Mesodermal cell (in vitro differentiated cells): Measurements from ENCODE around the gene STRA6.

Source experiments
- H3K27ac ChIP-seq: 2 replicates; pipeline ENCODE4 v1.7.0; 2013; ENCODE audit warnings: mild to moderate bottlenecking, low read depth, low read length, moderate library complexity; ENCODE audit not compliant: severe bottlenecking
- H3K36me3 ChIP-seq: 2 replicates; pipeline ENCODE4 v1.7.1; 2013; ENCODE audit warnings: mild to moderate bottlenecking, low read length, moderate library complexity; ENCODE audit not compliant: control insufficient read depth, insufficient read depth
- H3K4me1 ChIP-seq: one replicate; pipeline ENCODE4 v1.7.1; 2013; ENCODE audit warnings: mild to moderate bottlenecking, low read length; ENCODE audit not compliant: insufficient read depth, control insufficient read depth, poor library complexity, severe bottlenecking
- H3K4me3 ChIP-seq: 2 replicates; pipeline ENCODE4 v1.7.0; 2013; ENCODE audit warnings: low read length, control low read depth, mild to moderate bottlenecking; ENCODE audit not compliant: insufficient read depth, poor library complexity, severe bottlenecking; ENCODE audit errors: extremely low read depth
- H3K9me3 ChIP-seq: 2 replicates; pipeline ENCODE4 v1.7.1; 2013; ENCODE audit warnings: mild to moderate bottlenecking, low read length, moderate library complexity; ENCODE audit not compliant: control insufficient read depth
- WGBS, 2 experiments: methylation state at CpG; one replicate each; pipeline ENCODE4 v1.1.5; 2013; ENCODE audit warnings: missing lambda C conversion rate in 2 of 2; ENCODE audit not compliant: insufficient coverage in 2 of 2; 5-methylcytosine and 5-hydroxymethylcytosine counted together

The STRA6 gene

GRCh38 chr15:74193299-74193718 lies 9.3 kb downstream of the STRA6 start:
- 78 to 98% methylated on average over 4 of the region's 4 CpGs for WGBS, 2 experiments
- Histone ChIP-seq H3K36me3 (peaks cover 35% of the 10 kb centered on the region), H3K4me1 (peaks cover 33% of the 10 kb centered on the region), H3K9me3 (no peaks in the 10 kb centered on the region), H3K4me3 (no peak overlapping the region), H3K27ac (peak overlapping the region; percentile 76)

DNA sequence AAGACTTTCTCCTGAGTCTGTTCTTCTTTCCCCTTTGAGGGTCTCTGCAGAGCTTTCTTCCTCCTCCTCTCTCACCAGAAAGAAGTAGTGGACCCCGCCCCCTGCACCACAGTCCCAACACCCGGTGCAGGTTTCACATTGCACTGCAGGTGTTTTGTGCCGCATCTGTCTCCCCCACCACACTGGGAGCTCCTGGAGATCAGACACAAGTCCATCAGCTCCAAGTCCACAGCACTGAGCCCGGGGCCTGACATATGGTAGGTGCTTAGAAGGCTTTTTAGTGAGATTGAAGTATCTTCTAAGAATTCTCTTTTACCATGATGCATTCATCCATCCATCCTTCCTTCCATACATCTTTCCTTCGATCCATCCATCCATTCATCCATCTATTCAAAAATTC lies 9.8 kb downstream of the STRA6 start:
- Histone ChIP-seq H3K4me3 (no peak overlapping the region), H3K36me3 (peaks cover 35% of the 10 kb centered on the region), H3K4me1 (peaks cover 33% of the 10 kb centered on the region), H3K9me3 (no peaks in the 10 kb centered on the region), H3K27ac (no peak overlapping the region)
- 87 to 100% methylated on average over 1 to 3 of the region's 5 CpGs for WGBS, 2 experiments

GRCh38 chr15:74191798-74192197 lies 10.8 kb downstream of the STRA6 start:
- Histone ChIP-seq H3K9me3 (no peaks in the 10 kb centered on the region), H3K36me3 (peaks cover 30% of the 10 kb centered on the region), H3K4me1 (peaks cover 33% of the 10 kb centered on the region), H3K4me3 (no peak overlapping the region), H3K27ac (no peak overlapping the region)
- WGBS, 2 experiments: 83 to 91% methylated on average over 3 of the region's 3 CpGs

DNA sequence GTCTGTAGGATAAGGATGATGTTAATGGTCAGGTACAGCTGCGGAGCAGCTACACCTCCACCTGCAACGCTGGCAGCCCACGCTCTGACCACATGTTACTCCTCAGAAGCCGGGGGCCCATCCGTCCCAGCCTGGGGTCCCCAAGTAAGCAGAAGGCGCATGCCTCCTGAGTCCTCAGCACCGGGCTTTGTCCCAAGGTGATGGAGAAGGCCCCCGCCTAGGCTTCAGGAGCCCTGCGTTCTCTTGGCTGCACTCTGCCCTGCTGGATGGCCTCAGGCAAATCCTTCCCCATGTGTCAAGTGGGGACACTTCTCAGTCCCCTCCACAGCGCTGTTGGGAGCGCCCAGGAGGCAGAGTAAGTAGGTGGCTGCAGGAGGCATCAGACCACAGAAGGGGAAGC lies 14.4 kb downstream of the STRA6 start:
- H3K4me3 ChIP-seq: no peak overlapping the region
- no peak overlapping the region for H3K27ac ChIP-seq
- H3K4me1 ChIP-seq: peaks cover 14% of the 10 kb centered on the region
- H3K36me3 ChIP-seq: peaks cover 17% of the 10 kb centered on the region
- WGBS, 2 experiments: 96% methylated on average over 9 to 10 of the region's 11 CpGs
- H3K9me3 ChIP-seq: no peaks in the 10 kb centered on the region

GRCh38 chr15:74185710-74186348 lies 16.8 kb downstream of the STRA6 start:
- no peaks in the 10 kb centered on the region for H3K4me1 ChIP-seq
- no peaks in the 10 kb centered on the region for H3K9me3 ChIP-seq
- no peak overlapping the region for H3K27ac ChIP-seq
- no peak overlapping the region for H3K4me3 ChIP-seq
- WGBS, 2 experiments: 92 to 93% methylated on average over 6 to 7 of the region's 8 CpGs
- peaks cover 8% of the 10 kb centered on the region for H3K36me3 ChIP-seq

- peaks cover 4% of the 10 kb centered on the region for H3K36me3 ChIP-seq
- H3K4me3 ChIP-seq: no peak overlapping the region
- H3K27ac ChIP-seq: no peak overlapping the region
- no peaks in the 10 kb centered on the region for H3K9me3 ChIP-seq
- peaks cover 11% of the 10 kb centered on the region for H3K4me1 ChIP-seq
- 86 to 97% methylated on average over 6 to 9 of the region's 12 CpGs for WGBS, 2 experiments
Measured at GRCh38 chr15:74184582-74185091, 17.9 kb downstream of the STRA6 start.

DNA sequence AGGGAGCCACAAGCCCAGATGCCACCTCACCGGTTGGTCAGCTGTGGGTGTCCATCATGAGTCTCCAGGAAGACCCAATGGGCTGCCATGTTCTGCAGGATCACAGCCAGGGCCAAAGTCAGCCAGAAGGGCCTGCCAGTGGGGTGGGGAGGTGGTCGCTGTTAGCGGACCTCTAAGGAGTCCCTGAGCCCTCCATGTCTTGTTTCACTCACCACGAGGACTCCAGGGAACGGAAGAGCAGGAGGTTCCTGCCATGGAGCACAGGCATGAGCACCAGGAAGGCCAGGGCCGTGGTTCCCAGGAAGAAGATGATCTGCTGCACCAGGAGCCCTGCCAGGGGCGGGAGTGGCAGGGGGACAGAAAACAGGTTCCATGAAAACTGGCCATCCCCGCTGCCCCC lies 20.5 kb downstream of the STRA6 start:
- Histone ChIP-seq H3K27ac (no peak overlapping the region), H3K36me3 (peaks cover 4% of the 10 kb centered on the region), H3K4me1 (peaks cover 24% of the 10 kb centered on the region), H3K9me3 (no peaks in the 10 kb centered on the region), H3K4me3 (no peak overlapping the region)
- WGBS, 2 experiments: 92 to 95% methylated on average over 6 of the region's 8 CpGs

GRCh38 chr15:74180881-74181602 lies 21.5 kb downstream of the STRA6 start:
- no peak overlapping the region for H3K4me3 ChIP-seq
- H3K36me3 ChIP-seq: peaks cover 4% of the 10 kb centered on the region
- H3K27ac ChIP-seq: no peak overlapping the region
- H3K9me3 ChIP-seq: no peaks in the 10 kb centered on the region
- WGBS, 2 experiments: 88 to 92% methylated on average over 17 of the region's 21 CpGs
- peaks cover 35% of the 10 kb centered on the region for H3K4me1 ChIP-seq

DNA sequence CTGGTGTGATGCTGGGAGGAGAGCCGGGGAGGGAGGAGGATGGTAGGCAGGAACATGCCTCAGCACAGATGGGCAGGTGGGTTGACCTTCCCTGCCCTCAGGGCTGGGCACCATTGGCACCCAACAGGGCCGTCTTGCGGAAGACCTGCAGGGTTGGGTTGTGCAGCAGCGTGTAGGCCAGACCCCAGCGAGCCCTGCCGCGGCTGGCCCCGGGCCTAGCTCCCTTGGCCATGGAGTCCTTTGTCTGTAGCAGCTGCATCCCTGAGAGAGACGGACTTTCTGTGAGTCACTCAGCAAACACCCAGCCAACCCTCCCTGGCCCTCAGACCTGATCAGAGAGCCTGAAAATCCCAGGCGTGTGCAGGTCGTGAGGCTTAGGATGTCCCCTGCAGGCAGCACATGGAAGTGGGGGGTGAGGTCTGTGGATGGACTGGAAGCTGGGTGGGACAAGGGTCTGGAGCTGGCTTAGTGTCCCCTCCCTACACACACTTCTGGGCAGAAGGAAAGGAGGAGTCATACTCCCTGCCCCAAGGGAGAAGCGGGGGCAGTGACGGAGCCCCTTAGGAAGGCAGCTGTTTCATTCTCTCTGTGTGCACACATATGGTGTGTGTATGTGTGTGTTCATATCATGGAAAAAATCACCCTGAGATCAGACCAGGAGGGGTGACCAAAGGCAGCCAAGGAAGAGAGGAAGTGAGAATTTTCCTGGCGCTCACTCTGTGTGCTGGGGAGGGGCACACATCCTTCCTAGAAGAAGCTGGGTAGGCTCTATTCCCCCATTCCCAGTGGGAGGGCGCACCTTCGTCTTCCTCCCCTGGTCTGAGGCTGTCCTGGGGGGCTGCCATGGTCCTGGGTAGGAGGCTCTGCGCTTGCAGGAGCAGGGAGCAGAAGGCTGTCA lies 22.4 kb downstream of the STRA6 start:
- peaks cover 38% of the 10 kb centered on the region for H3K4me1 ChIP-seq
- peaks cover 4% of the 10 kb centered on the region for H3K36me3 ChIP-seq
- no peak overlapping the region for H3K4me3 ChIP-seq
- H3K9me3 ChIP-seq: no peaks in the 10 kb centered on the region
- peak overlapping the region; percentile 41 for H3K27ac ChIP-seq
- 89 to 97% methylated on average over 11 to 13 of the region's 17 CpGs for WGBS, 2 experiments

GRCh38 chr15:74179101-74179841 lies 23.3 kb downstream of the STRA6 start:
- WGBS, 2 experiments: 85 to 87% methylated on average over 10 of the region's 13 CpGs
- Histone ChIP-seq H3K9me3 (no peaks in the 10 kb centered on the region), H3K36me3 (peaks cover 4% of the 10 kb centered on the region), H3K4me3 (no peak overlapping the region), H3K4me1 (peaks cover 41% of the 10 kb centered on the region), H3K27ac (no peak overlapping the region)
